Prostate gland (tissue), 2 donors: Measurements from ENCODE around the gene CHST8.

Experiments
- POLR2A ChIP-seq: fragments of 450-650 bp; IDR thresholded peaks from one replicate; pipeline ENCODE4 v1.6.1; 2016; ENCODE audit warnings: antibody characterized with exemption, mild to moderate bottlenecking
- TF ChIP-seq, protein P1 (sequence below), 4 experiments: fragments of 200-600 bp in 2 of 4; fragments of 450-650 bp in 2 of 4; sonication (generic) in 2 of 4; IDR thresholded peaks; 1 replicate in 3 of 4; 2 replicates in 1 of 4; pipeline ENCODE4 v1.5.1; 2016 to 2019; ENCODE audit warnings: antibody characterized with exemption in 4 of 4, mild to moderate bottlenecking in 2 of 4, moderate library complexity in 2 of 4

DNA sequence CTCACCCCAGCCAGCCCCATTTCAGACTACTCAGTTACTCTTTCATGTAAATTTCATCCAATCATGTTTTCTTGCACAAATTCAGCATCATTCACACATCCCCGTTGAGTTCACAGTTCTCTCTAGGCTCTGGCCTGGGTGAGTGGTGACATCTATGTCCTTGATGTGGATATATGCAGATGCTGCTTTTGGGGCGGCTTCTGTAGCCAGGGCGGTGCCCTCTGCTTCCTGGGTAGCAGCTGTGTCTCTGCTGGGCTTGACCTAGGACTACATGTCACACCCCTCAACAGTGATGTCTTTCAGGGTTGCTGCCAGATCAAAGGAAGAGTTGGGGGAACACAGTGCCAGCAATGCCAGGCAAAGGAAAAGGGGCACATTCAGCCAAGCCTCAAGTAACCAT lies 106.4 kb downstream of the CHST8 start:
- TF ChIP-seq, protein P1, sequence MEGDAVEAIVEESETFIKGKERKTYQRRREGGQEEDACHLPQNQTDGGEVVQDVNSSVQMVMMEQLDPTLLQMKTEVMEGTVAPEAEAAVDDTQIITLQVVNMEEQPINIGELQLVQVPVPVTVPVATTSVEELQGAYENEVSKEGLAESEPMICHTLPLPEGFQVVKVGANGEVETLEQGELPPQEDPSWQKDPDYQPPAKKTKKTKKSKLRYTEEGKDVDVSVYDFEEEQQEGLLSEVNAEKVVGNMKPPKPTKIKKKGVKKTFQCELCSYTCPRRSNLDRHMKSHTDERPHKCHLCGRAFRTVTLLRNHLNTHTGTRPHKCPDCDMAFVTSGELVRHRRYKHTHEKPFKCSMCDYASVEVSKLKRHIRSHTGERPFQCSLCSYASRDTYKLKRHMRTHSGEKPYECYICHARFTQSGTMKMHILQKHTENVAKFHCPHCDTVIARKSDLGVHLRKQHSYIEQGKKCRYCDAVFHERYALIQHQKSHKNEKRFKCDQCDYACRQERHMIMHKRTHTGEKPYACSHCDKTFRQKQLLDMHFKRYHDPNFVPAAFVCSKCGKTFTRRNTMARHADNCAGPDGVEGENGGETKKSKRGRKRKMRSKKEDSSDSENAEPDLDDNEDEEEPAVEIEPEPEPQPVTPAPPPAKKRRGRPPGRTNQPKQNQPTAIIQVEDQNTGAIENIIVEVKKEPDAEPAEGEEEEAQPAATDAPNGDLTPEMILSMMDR (IDR thresholded peaks at IDR 0.05) = no peak
- TF ChIP-seq POLR2A = no peak
